GM12878 (cell line): ENCODE results near the gene CAPN7. TPM values are rescaled to one million over a fixed set of nuclear protein-coding genes. Genes with fewer than 3 reads are reported as not detected.
A peak's percentile ranks its signal among the peaks of the same experiment; 100 is the strongest.

Source experiments
- BCLAF1 ChIP-seq: fragments of 450-650 bp; IDR thresholded peaks from 2 replicates; pipeline ENCODE4 v1.6.1; 2017; ENCODE audit warnings: antibody characterized with exemption, mild to moderate bottlenecking, moderate library complexity
- BHLHE40 ChIP-seq, 2 experiments: fragments of 450-650 bp in 1 of 2; IDR thresholded peaks; 2 replicates each; pipeline ENCODE4 v1.6.1; 2011 to 2017; ENCODE audit warnings: low read depth in 2 of 2, borderline replicate concordance in 1 of 2, improper control_type of control experiment in 1 of 2, low read length in 1 of 2, mild to moderate bottlenecking in 1 of 2
- FOS ChIP-seq: IDR thresholded peaks from 3 replicates; pipeline ENCODE4 v1.6.1; 2011; ENCODE audit warnings: borderline replicate concordance; ENCODE audit not compliant: insufficient read length; ENCODE audit errors: extremely low read depth
- IKZF2 ChIP-seq, 2 experiments: fragments of 450-650 bp; IDR thresholded peaks; 2 replicates each; pipeline ENCODE4 v1.6.1; 2017; ENCODE audit warnings: mild to moderate bottlenecking in 2 of 2, moderate library complexity in 2 of 2
- IRF4 ChIP-seq: IDR thresholded peaks from 2 replicates; pipeline ENCODE4 v1.6.1; 2011; ENCODE audit warnings: low read depth, low read length
- JUNB ChIP-seq: IDR thresholded peaks from 2 replicates; pipeline ENCODE4 v1.6.1; 2016; ENCODE audit warnings: antibody characterized with exemption, mild to moderate bottlenecking
- KLF5 ChIP-seq: fragments of 450-650 bp; IDR thresholded peaks from 2 replicates; pipeline ENCODE4 v1.6.1; 2014; ENCODE audit warnings: mild to moderate bottlenecking; ENCODE audit not compliant: partially characterized antibody
- LARP7 ChIP-seq: fragments of 450-650 bp; IDR thresholded peaks from 2 replicates; pipeline ENCODE4 v1.6.1; 2017; ENCODE audit warnings: mild to moderate bottlenecking
- MTA2 ChIP-seq: fragments of 450-650 bp; IDR thresholded peaks from 2 replicates; pipeline ENCODE4 v1.6.1; 2016; ENCODE audit warnings: low read depth, mild to moderate bottlenecking, moderate library complexity
- MTA3 ChIP-seq: IDR thresholded peaks from 2 replicates; pipeline ENCODE4 v1.6.1; 2012; ENCODE audit warnings: low read length, inconsistent platforms, borderline replicate concordance
- MYB ChIP-seq: fragments of 150-350 bp; IDR thresholded peaks from 2 replicates; pipeline ENCODE4 v1.6.1; 2014; ENCODE audit warnings: mild to moderate bottlenecking, low read depth, low read length, borderline replicate concordance
- NR2C1 ChIP-seq: fragments of 450-650 bp; IDR thresholded peaks from 2 replicates; pipeline ENCODE4 v1.6.1; 2017; ENCODE audit warnings: antibody characterized with exemption, mild to moderate bottlenecking, moderate library complexity
- PKNOX1 ChIP-seq: fragments of 450-650 bp; IDR thresholded peaks from 2 replicates; pipeline ENCODE4 v1.6.1; 2016; ENCODE audit warnings: mild to moderate bottlenecking
- REST ChIP-seq: IDR thresholded peaks from 2 replicates; pipeline ENCODE4 v1.6.1; 2012; ENCODE audit warnings: mild to moderate bottlenecking, low read depth, low read length
- SIX5 ChIP-seq: IDR thresholded peaks from 2 replicates; pipeline ENCODE4 v1.6.1; 2011; ENCODE audit warnings: mild to moderate bottlenecking, low read depth, low read length, moderate library complexity; ENCODE audit not compliant: severe bottlenecking
- STAT3 ChIP-seq: IDR thresholded peaks from 2 replicates; pipeline ENCODE4 v1.6.1; 2011; ENCODE audit warnings: low read depth, low read length, improper control_type of control experiment
- SUZ12 ChIP-seq: fragments of 200-600 bp; sonication (generic); IDR thresholded peaks from one replicate; pipeline ENCODE4 v1.6.1; 2018; ENCODE audit warnings: antibody characterized with exemption, mild to moderate bottlenecking; ENCODE audit not compliant: unreplicated experiment
- TCF7 ChIP-seq: IDR thresholded peaks from 2 replicates; pipeline ENCODE4 v1.6.1; 2014; ENCODE audit warnings: antibody characterized with exemption, borderline replicate concordance
- YBX1 ChIP-seq: fragments of 450-650 bp; IDR thresholded peaks from 2 replicates; pipeline ENCODE4 v1.6.1; 2016; ENCODE audit warnings: antibody characterized with exemption
- ZNF207 ChIP-seq: fragments of 450-650 bp; IDR thresholded peaks from 2 replicates; pipeline ENCODE4 v1.6.1; 2014; ENCODE audit warnings: antibody characterized with exemption, mild to moderate bottlenecking, borderline replicate concordance
- ZNF24 ChIP-seq: fragments of 450-650 bp; IDR thresholded peaks from 2 replicates; pipeline ENCODE4 v1.6.1; 2017; ENCODE audit warnings: antibody characterized with exemption, mild to moderate bottlenecking
- ZNF622 ChIP-seq: fragments of 450-650 bp; IDR thresholded peaks from 2 replicates; pipeline ENCODE4 v1.6.1; 2017; ENCODE audit warnings: mild to moderate bottlenecking, inconsistent platforms
- polyA plus RNA-seq, 11 experiments: library from polyadenylated mRNA; depleted of rRNA in 4 of 11; unstranded in 6 of 11; stranded (reverse) in 5 of 11; fragments of >200 nt; fragmentation: Nextera tagmentation in 4 of 11; fragmentation: Illumina TruSeq in 1 of 11; extraction: Ambion mirVana in 4 of 11; extraction: Trizol in 1 of 11; gene quantifications; 1 replicate in 1 of 11; 2 replicates in 10 of 11; pipeline versions ENCODE4 v1.2.1 to v1.2.3, GENCODE V29; 2011 to 2016; ENCODE audit warnings: inconsistent platforms in 2 of 11, missing spikeins in 2 of 11, low read depth in 1 of 11
- total RNA-seq, 4 experiments: library from RNA; depleted of rRNA in 3 of 4; stranded (reverse); fragments of >200 nt in 3 of 4; fragmentation: Illumina TruSeq in 1 of 4; extraction: Trizol in 1 of 4; gene quantifications; 2 replicates each; pipeline versions ENCODE4 v1.2.1 to v1.2.3, GENCODE V29; 2013 to 2021
- TF ChIP-seq, protein P1 (sequence below): IDR thresholded peaks from 2 replicates; pipeline ENCODE4 v1.6.1; 2011; ENCODE audit warnings: borderline replicate concordance, low read depth, mild to moderate bottlenecking, moderate library complexity, low read length; ENCODE audit not compliant: insufficient read depth, poor library complexity, severe bottlenecking

CAPN7 gene
- total and polyA plus RNA-seq, 10 of the 15 experiments (the other 5 are each of a cell fraction or from before 2014, with no cell fraction given), result 5.3 to 27.0 (median 18.2) TPM

GRCh38 chr3:15271785-15272381 is 65.8 kb downstream of the CAPN7 start (continued):
- no peak for TF ChIP-seq SIX5
- peak; percentile 87 for TF ChIP-seq MTA2
- no peak for TF ChIP-seq MYB
- TF ChIP-seq NR2C1, result no peak
- peak in 1 of 2 experiments; percentile 76; a peak in 3 of 4 replicates for TF ChIP-seq BHLHE40 (IDR thresholded peaks at IDR 0.05; ENCODE audit: borderline replicate concordance in 1 of 2, low read depth in 2 of 2, low read length in 1 of 2)
- TF ChIP-seq IRF4, result 0 out of 2 replicates have a peak, but pooled peaks have one; percentile 6
- TF ChIP-seq KLF5, result no peak
- no peak for TF ChIP-seq REST
- TF ChIP-seq BCLAF1, result no peak
- TF ChIP-seq ZNF24, result no peak
- no peak for TF ChIP-seq FOS
- TF ChIP-seq LARP7, result no peak
- no peak for TF ChIP-seq PKNOX1
- TF ChIP-seq JUNB, result peak; percentile 48; the same call in 1 of the 2 replicates
- TF ChIP-seq ZNF622, result no peak
- TF ChIP-seq, protein P1, sequence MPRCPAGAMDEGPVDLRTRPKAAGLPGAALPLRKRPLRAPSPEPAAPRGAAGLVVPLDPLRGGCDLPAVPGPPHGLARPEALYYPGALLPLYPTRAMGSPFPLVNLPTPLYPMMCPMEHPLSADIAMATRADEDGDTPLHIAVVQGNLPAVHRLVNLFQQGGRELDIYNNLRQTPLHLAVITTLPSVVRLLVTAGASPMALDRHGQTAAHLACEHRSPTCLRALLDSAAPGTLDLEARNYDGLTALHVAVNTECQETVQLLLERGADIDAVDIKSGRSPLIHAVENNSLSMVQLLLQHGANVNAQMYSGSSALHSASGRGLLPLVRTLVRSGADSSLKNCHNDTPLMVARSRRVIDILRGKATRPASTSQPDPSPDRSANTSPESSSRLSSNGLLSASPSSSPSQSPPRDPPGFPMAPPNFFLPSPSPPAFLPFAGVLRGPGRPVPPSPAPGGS, result peak; percentile 93
- TF ChIP-seq ZNF207, result no peak; the same call in 1 of the 2 replicates
- no peak for TF ChIP-seq TCF7
- no peak for TF ChIP-seq SUZ12
- TF ChIP-seq YBX1, result no peak
- TF ChIP-seq STAT3, result no peak
- TF ChIP-seq IKZF2 (IDR thresholded peaks at IDR 0.05), result peak; percentile 98 to 99
- TF ChIP-seq MTA3, result peak; percentile 66; the same call in 1 of the 2 replicates
